ENCODE results near the gene BANP.

The BANP gene

DNA sequence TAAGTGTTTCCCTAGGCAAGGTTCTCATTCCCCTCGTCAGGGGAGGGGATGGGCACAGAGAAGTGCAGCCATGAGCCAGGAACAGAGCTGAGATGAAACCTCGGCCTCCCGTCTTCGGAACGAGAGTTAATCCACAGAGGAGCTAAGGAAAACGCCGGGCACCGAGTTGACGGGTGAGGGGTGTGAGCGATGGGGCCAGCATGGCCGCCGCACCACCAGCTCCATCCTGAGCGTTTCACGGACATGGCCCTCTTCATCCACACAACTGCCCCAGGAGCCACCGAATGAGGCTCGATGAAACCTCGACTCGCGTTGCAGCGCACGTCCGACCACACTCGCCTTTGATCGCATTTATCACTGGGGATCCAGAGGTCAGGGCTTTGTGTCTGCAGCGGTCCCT lies 36.4 kb upstream of the BANP start:
- TF ChIP-seq, protein P1, sequence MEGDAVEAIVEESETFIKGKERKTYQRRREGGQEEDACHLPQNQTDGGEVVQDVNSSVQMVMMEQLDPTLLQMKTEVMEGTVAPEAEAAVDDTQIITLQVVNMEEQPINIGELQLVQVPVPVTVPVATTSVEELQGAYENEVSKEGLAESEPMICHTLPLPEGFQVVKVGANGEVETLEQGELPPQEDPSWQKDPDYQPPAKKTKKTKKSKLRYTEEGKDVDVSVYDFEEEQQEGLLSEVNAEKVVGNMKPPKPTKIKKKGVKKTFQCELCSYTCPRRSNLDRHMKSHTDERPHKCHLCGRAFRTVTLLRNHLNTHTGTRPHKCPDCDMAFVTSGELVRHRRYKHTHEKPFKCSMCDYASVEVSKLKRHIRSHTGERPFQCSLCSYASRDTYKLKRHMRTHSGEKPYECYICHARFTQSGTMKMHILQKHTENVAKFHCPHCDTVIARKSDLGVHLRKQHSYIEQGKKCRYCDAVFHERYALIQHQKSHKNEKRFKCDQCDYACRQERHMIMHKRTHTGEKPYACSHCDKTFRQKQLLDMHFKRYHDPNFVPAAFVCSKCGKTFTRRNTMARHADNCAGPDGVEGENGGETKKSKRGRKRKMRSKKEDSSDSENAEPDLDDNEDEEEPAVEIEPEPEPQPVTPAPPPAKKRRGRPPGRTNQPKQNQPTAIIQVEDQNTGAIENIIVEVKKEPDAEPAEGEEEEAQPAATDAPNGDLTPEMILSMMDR (IDR thresholded peaks at IDR 0.05; ENCODE audit: low read length) = no peak
- TF ChIP-seq EZH2 (IDR thresholded peaks at IDR 0.05; ENCODE audit: borderline replicate concordance, low read length) = no peak
- no peaks in the 10 kb centered on the region for H4K20me1 ChIP-seq (ENCODE audit: insufficient read depth, low read length)
- H3K4me2 ChIP-seq (ENCODE audit: low read length) = no peak overlapping the region

DNA sequence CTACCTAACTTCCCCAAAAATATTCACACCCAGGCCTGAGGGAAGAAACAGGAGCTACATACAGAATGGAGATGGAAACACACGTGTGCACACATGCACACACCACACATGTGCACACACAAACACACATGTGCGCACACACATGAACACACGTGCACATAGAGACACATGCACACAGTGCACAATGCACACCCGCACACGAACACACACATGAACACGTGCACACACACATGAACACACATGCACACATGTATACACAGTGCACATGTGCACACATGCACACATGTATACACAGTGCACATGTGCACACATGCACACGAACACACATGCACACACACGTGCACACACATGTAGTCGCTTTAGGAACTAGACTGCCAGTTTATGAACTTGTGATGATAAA lies 33.7 kb upstream of the BANP start:
- no peak for TF ChIP-seq EZH2 (IDR thresholded peaks at IDR 0.05; ENCODE audit: borderline replicate concordance, low read length)
- TF ChIP-seq, protein P1 (IDR thresholded peaks at IDR 0.05; ENCODE audit: low read length) = no peak
- no peaks in the 10 kb centered on the region for H3K79me2 ChIP-seq (ENCODE audit: insufficient read depth, low read length)
- H3K9ac ChIP-seq (ENCODE audit: low read length) = no peak overlapping the region

More for the DNA sequence above, 36.4 kb upstream of the BANP start:
- no peak overlapping the region for H2AFZ ChIP-seq (ENCODE audit: low read length)
- H3K79me2 ChIP-seq (ENCODE audit: insufficient read depth, low read length) = no peaks in the 10 kb centered on the region
- H3K9me3 ChIP-seq (ENCODE audit: low read length) = no peaks in the 10 kb centered on the region
- H3K36me3 ChIP-seq (ENCODE audit: insufficient read depth, low read length) = no peaks in the 10 kb centered on the region
- H3F3A ChIP-seq (ENCODE audit: insufficient read depth, low read length) = no peaks in the 10 kb centered on the region
- no peak overlapping the region for H3K27ac ChIP-seq (ENCODE audit: low read depth, low read length, poor library complexity, severe bottlenecking)
- H3K4me3 ChIP-seq (ENCODE audit: low read depth, low read length, poor library complexity, severe bottlenecking) = no peak overlapping the region
- H3K9me2 ChIP-seq (ENCODE audit: low read depth, low read length) = no peaks in the 10 kb centered on the region
- no peak overlapping the region for H3K9ac ChIP-seq (ENCODE audit: low read length)
- H3K4me1 ChIP-seq (ENCODE audit: insufficient read depth, low read length, severe bottlenecking) = peaks cover 15% of the 10 kb centered on the region
- peaks cover 5% of the 10 kb centered on the region; the same call in 1 of the 2 replicates for H3K27me3 ChIP-seq (ENCODE audit: insufficient read depth, low read length)

DNA sequence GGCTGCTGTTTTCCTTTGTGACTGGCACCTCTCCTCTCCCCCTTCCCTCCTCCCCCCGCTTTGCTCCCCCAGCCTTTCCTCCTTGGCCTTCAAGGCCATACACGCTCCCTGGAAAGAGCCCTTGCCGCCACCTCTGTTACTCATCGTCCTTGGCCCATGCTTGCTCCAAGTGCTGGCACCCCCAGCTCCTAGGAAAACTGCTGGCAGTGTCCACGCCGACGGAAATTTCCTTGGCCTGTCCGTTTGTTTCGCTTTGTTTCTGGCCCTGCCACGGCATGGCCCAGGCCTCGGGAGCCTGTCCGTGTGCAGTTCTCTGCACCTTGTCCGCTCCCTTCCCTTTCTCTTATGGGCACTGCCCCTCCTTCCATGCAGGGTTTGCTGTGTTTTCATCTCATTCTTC lies 32.9 kb upstream of the BANP start:
- Histone ChIP-seq H3K4me2 (ENCODE audit: low read length) (no peak overlapping the region), H3K9me2 (ENCODE audit: low read depth, low read length) (no peaks in the 10 kb centered on the region), H2AFZ (ENCODE audit: low read length) (no peak overlapping the region), H4K20me1 (ENCODE audit: insufficient read depth, low read length) (no peaks in the 10 kb centered on the region), H3F3A (ENCODE audit: insufficient read depth, low read length) (no peaks in the 10 kb centered on the region), H3K9ac (ENCODE audit: low read length) (no peak overlapping the region), H3K27ac (ENCODE audit: low read depth, low read length, poor library complexity, severe bottlenecking) (no peak overlapping the region), H3K36me3 (ENCODE audit: insufficient read depth, low read length) (no peaks in the 10 kb centered on the region), H3K4me3 (ENCODE audit: low read depth, low read length, poor library complexity, severe bottlenecking) (no peak overlapping the region), H3K79me2 (ENCODE audit: insufficient read depth, low read length) (no peaks in the 10 kb centered on the region), H3K4me1 (ENCODE audit: insufficient read depth, low read length, severe bottlenecking) (no peaks in the 10 kb centered on the region), H3K27me3 (ENCODE audit: insufficient read depth, low read length) (peaks cover 9% of the 10 kb centered on the region; the same call in 1 of the 2 replicates), H3K9me3 (ENCODE audit: low read length) (no peaks in the 10 kb centered on the region)
- TF ChIP-seq EZH2 (IDR thresholded peaks at IDR 0.05; ENCODE audit: borderline replicate concordance, low read length) = no peak
- TF ChIP-seq, protein P1 (IDR thresholded peaks at IDR 0.05; ENCODE audit: low read length) = no peak

More for the DNA sequence above, 33.7 kb upstream of the BANP start:
- Histone ChIP-seq H3K4me3 (ENCODE audit: low read depth, low read length, poor library complexity, severe bottlenecking) (no peak overlapping the region), H3K36me3 (ENCODE audit: insufficient read depth, low read length) (no peaks in the 10 kb centered on the region), H2AFZ (ENCODE audit: low read length) (no peak overlapping the region), H3K27ac (ENCODE audit: low read depth, low read length, poor library complexity, severe bottlenecking) (no peak overlapping the region), H3F3A (ENCODE audit: insufficient read depth, low read length) (no peaks in the 10 kb centered on the region), H3K4me1 (ENCODE audit: insufficient read depth, low read length, severe bottlenecking) (peaks cover 5% of the 10 kb centered on the region), H4K20me1 (ENCODE audit: insufficient read depth, low read length) (no peaks in the 10 kb centered on the region), H3K27me3 (ENCODE audit: insufficient read depth, low read length) (peaks cover 6% of the 10 kb centered on the region; the same call in 1 of the 2 replicates), H3K4me2 (ENCODE audit: low read length) (no peak overlapping the region), H3K9me2 (ENCODE audit: low read depth, low read length) (no peaks in the 10 kb centered on the region), H3K9me3 (ENCODE audit: low read length) (no peaks in the 10 kb centered on the region)

All from OCI-LY1 (cell line).